ENCODE measurements around the gene MMRN2. TPM values are rescaled to one million over a fixed set of nuclear protein-coding genes. Genes with fewer than 3 reads are reported as not detected.
A peak's percentile ranks its signal among the peaks of the same experiment; 100 is the strongest.

Gene MMRN2
- total RNA-seq, 1 donor from 2014 or later: 0.08 TPM

DNA sequence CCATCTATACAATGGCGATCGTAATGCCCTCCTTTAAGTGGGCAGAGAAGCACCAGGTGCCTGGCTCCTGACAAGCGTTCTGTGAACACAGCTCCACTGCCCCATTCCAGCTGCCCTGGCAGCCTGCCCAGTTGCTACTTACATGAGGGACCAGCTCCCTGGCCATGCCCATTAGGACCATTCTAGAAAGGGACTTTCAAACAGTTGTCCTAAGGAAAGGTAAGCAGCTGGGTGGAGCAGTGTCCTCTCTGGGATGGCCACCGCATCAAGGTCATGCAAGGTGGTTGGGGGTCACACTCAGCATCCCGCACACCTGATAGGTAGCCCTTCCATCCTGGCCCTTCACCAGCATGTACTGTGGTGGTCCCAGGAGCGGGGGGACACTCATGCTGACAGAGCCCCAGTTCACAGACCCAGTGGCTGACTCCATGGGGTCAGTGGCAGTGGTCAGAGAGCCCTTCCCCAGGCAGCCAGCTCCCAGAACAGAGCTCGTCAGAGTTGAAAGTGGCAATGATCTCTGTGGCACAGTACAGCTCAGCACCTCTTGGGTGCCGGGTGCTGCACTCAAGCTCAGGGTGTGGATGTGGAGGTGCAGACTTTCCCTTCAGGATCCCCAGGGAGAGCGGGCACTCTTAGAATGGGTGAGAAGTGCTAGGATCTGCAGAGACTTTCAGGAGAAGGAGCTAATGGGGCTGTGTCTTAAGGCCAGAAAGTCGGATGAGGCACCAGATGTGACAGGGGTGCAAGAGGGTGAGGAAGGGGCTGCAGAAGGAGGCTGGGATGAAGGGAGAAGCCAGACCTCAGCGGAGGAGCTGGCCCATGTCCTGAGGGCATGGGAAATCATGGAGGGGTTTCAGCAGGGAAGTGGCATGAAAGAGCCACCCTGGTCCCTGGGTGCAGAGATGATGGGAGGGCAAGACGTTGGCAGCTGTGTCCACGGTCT is 10.9 kb downstream of the MMRN2 start:
- TF ChIP-seq, protein P1, sequence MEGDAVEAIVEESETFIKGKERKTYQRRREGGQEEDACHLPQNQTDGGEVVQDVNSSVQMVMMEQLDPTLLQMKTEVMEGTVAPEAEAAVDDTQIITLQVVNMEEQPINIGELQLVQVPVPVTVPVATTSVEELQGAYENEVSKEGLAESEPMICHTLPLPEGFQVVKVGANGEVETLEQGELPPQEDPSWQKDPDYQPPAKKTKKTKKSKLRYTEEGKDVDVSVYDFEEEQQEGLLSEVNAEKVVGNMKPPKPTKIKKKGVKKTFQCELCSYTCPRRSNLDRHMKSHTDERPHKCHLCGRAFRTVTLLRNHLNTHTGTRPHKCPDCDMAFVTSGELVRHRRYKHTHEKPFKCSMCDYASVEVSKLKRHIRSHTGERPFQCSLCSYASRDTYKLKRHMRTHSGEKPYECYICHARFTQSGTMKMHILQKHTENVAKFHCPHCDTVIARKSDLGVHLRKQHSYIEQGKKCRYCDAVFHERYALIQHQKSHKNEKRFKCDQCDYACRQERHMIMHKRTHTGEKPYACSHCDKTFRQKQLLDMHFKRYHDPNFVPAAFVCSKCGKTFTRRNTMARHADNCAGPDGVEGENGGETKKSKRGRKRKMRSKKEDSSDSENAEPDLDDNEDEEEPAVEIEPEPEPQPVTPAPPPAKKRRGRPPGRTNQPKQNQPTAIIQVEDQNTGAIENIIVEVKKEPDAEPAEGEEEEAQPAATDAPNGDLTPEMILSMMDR (IDR thresholded peaks at IDR 0.05; ENCODE audit: insufficient read depth, low read length, poor library complexity, severe bottlenecking): no peak
- H3K27me3 ChIP-seq (ENCODE audit: control insufficient read depth, insufficient read depth, low read length): peaks cover 14% of the 10 kb centered on the region
- no peak for DNase-seq (ENCODE audit: low read depth)
- no peaks in the 10 kb centered on the region for H3K36me3 ChIP-seq (ENCODE audit: control insufficient read depth, insufficient read depth, low read length)
- no peak overlapping the region for H3K4me3 ChIP-seq (ENCODE audit: low read depth, low read length)

GRCh38 chr10:86945361-86946212 is 11.8 kb downstream of the MMRN2 start:
- H3K27me3 ChIP-seq (ENCODE audit: control insufficient read depth, insufficient read depth, low read length): peaks cover 14% of the 10 kb centered on the region
- TF ChIP-seq, protein P1 (IDR thresholded peaks at IDR 0.05; ENCODE audit: insufficient read depth, low read length, poor library complexity, severe bottlenecking): peak; percentile 47
- no peaks in the 10 kb centered on the region for H3K36me3 ChIP-seq (ENCODE audit: control insufficient read depth, insufficient read depth, low read length)
- DNase-seq (ENCODE audit: low read depth): no peak
- H3K4me3 ChIP-seq (ENCODE audit: low read depth, low read length): no peak overlapping the region

DNA sequence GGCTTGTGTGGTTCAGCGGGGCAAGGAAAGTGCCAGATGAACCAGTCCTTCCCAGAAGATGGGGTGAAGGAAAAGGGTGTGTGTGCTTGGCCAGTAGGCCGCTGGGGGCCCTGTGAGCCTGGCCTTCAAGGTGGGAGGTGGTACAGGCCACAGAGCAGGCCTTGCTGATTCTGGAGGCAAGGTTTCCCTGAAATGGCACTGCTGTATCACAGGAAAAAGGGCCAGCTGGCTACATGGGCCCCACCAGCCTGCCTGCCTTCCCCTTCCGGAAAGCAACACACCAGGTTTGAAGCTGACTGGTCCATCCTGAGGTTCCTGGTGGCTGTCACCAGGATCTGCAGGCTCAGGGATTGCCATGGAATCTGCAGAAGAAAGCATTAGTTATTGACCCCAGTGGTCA is 12.5 kb downstream of the MMRN2 start:
- peaks cover 14% of the 10 kb centered on the region for H3K27me3 ChIP-seq (ENCODE audit: control insufficient read depth, insufficient read depth, low read length)
- H3K4me3 ChIP-seq (ENCODE audit: low read depth, low read length): no peak overlapping the region
- no peaks in the 10 kb centered on the region for H3K36me3 ChIP-seq (ENCODE audit: control insufficient read depth, insufficient read depth, low read length)
- TF ChIP-seq, protein P1 (IDR thresholded peaks at IDR 0.05; ENCODE audit: insufficient read depth, low read length, poor library complexity, severe bottlenecking): no peak
- DNase-seq (ENCODE audit: low read depth): no peak

DNA sequence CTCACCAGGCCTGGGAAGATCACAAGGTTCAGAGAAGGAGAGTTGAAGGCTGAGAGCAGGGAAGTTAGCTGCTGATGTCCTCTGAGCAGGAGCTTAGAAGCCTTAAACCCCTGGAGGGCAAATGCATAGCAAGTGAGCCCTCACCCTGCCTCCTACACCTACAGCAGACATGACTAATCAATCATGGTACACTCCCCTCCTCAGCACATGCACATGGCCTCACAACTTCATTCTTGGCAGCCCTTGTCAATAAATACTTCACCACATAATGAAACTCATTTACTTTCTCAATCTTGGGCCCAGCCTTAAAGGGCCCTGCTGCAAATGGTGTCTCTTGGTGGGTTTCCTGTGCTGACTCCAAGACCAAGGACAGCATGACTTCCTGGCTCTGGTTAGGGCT is 12.9 kb downstream of the MMRN2 start:
- Histone ChIP-seq H3K27me3 (ENCODE audit: control insufficient read depth, insufficient read depth, low read length) (peaks cover 14% of the 10 kb centered on the region), H3K4me3 (ENCODE audit: low read depth, low read length) (no peak overlapping the region), H3K36me3 (ENCODE audit: control insufficient read depth, insufficient read depth, low read length) (no peaks in the 10 kb centered on the region)
- no peak for DNase-seq (ENCODE audit: low read depth)
- TF ChIP-seq, protein P1 (IDR thresholded peaks at IDR 0.05; ENCODE audit: insufficient read depth, low read length, poor library complexity, severe bottlenecking): no peak

DNA sequence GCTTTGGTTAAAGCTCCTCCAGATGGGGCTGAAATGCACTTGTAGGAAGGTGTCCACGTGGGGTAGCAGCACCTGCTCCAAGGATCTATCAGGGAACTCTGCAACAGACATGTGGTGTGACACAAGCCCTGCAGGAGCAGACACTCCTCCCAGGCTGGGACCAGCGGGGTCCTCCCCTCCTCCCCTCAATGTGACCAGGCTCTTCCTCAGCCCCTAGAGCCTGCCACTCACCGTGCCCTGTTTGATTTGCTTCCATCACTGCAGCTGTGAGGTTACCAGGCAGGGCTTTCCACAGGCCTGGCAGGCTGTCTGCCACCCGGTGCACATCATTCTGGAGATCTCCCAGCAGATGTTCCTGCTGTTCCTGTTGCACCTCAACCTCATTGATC is 13.4 kb downstream of the MMRN2 start:
- no peak overlapping the region for H3K4me3 ChIP-seq (ENCODE audit: low read depth, low read length)
- no peak for DNase-seq (ENCODE audit: low read depth)
- TF ChIP-seq, protein P1 (IDR thresholded peaks at IDR 0.05; ENCODE audit: insufficient read depth, low read length, poor library complexity, severe bottlenecking): no peak

More for the DNA sequence above, 13.4 kb downstream of the MMRN2 start:
- H3K27me3 ChIP-seq (ENCODE audit: control insufficient read depth, insufficient read depth, low read length): peaks cover 14% of the 10 kb centered on the region
- H3K36me3 ChIP-seq (ENCODE audit: control insufficient read depth, insufficient read depth, low read length): no peaks in the 10 kb centered on the region
